Mucosa of rectum (tissue), 2 donors: ENCODE data around the gene LINGO1.

Experiments used
- H3K27ac ChIP-seq, 2 donors: one replicate each; pipeline ENCODE4 v1.7.0; 2013; ENCODE audit warnings: inconsistent platforms in 2 of 2, low read depth in 2 of 2, low read length in 2 of 2
- H3K27me3 ChIP-seq, 2 donors: one replicate each; pipeline ENCODE4 v1.7.0; 2013; ENCODE audit warnings: low read length in 2 of 2; ENCODE audit not compliant: control insufficient read depth in 2 of 2, insufficient read depth in 2 of 2
- H3K36me3 ChIP-seq, 2 donors: one replicate each; pipeline ENCODE4 v1.7.0; 2013; ENCODE audit warnings: low read length in 2 of 2; ENCODE audit not compliant: control insufficient read depth in 2 of 2, insufficient read depth in 2 of 2
- H3K4me1 ChIP-seq, 2 donors: one replicate each; pipeline ENCODE4 v1.7.0; 2013; ENCODE audit warnings: low read length in 2 of 2, mild to moderate bottlenecking in 1 of 2; ENCODE audit not compliant: control insufficient read depth in 2 of 2, insufficient read depth in 2 of 2
- H3K4me3 ChIP-seq, 2 donors: one replicate each; pipeline ENCODE4 v1.7.0; 2013; ENCODE audit warnings: low read length in 2 of 2
- H3K9ac ChIP-seq, 2 donors: one replicate each; pipeline ENCODE4 v1.7.0; 2013; ENCODE audit warnings: low read length in 2 of 2, low read depth in 1 of 2, mild to moderate bottlenecking in 1 of 2
- H3K9me3 ChIP-seq, 2 donors: one replicate each; pipeline ENCODE4 v1.7.0; 2013; ENCODE audit warnings: low read length in 2 of 2; ENCODE audit not compliant: control insufficient read depth in 2 of 2
- donor health status: healthy.
- donor health status: Normal muscosa, but diverticular disease.

LINGO1 gene

DNA sequence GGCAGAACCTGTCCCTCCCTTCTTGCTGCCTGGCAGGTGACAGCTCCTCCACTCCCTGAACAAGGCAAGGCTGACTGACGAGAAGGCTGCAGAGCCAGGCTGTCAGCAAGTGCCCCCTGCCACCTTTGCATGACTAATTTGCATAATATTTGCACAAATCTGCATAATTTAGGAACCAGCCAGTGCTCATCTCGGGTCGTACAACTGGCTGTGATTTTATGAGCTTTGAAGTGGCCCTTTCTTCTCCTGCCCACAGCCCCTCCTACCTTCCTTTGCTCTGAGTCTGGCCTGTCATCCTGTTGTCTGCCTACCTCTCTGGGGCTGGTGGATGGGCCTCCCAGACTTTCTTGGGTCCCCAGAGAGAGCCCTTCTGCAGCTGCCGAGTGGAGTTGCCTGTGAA is 58.9 kb downstream of the LINGO1 start:
- H3K27ac ChIP-seq = no peak overlapping the region
- peaks cover 0 to 9% of the 10 kb centered on the region in 2 donors for H3K4me1 ChIP-seq
- peaks cover 0 to 1% of the 10 kb centered on the region in 2 donors for H3K27me3 ChIP-seq
- H3K4me3 ChIP-seq = no peak overlapping the region
- no peaks in the 10 kb centered on the region for H3K36me3 ChIP-seq
- no peaks in the 10 kb centered on the region for H3K9me3 ChIP-seq
- no peak overlapping the region for H3K9ac ChIP-seq

DNA sequence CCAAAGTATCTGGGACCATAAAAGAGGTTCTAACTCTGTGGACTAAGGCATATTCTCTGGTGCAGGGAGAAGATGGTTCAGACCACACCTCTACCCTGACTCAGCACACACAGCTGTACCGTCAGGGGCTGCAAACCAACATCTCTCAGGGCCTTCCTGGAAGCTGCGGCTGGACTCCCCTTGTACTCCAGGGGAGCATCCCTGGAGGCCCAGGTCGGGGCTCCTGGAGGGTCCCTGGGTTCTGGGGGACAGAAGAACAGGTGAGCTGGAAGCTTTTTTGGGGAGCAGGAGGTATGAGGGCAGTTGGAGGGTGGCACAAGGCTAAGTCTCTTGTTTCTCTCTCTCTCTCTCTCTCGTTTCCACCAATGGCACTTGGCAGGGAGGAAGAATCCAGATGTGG is 60.5 kb downstream of the LINGO1 start:
- no peaks in the 10 kb centered on the region for H3K36me3 ChIP-seq
- H3K9ac ChIP-seq = no peak overlapping the region
- H3K4me3 ChIP-seq = no peak overlapping the region
- no peaks in the 10 kb centered on the region for H3K9me3 ChIP-seq
- peaks cover 0 to 1% of the 10 kb centered on the region in 2 donors for H3K27me3 ChIP-seq
- H3K27ac ChIP-seq = no peak overlapping the region
- H3K4me1 ChIP-seq = peaks cover 0 to 9% of the 10 kb centered on the region in 2 donors

GRCh38 chr15:77571741-77572140 is 61.0 kb downstream of the LINGO1 start:
- H3K27ac ChIP-seq = no peak overlapping the region
- H3K27me3 ChIP-seq = peaks cover 0 to 1% of the 10 kb centered on the region in 2 donors
- H3K4me3 ChIP-seq = no peak overlapping the region
- no peak overlapping the region for H3K9ac ChIP-seq
- peaks cover 0 to 9% of the 10 kb centered on the region in 2 donors for H3K4me1 ChIP-seq
- H3K36me3 ChIP-seq = no peaks in the 10 kb centered on the region
- H3K9me3 ChIP-seq = no peaks in the 10 kb centered on the region

GRCh38 chr15:77571181-77571580 is 61.5 kb downstream of the LINGO1 start:
- no peak overlapping the region for H3K4me3 ChIP-seq
- no peaks in the 10 kb centered on the region for H3K9me3 ChIP-seq
- H3K4me1 ChIP-seq = peaks cover 0 to 9% of the 10 kb centered on the region in 2 donors
- H3K9ac ChIP-seq = no peak overlapping the region
- peaks cover 0 to 1% of the 10 kb centered on the region in 2 donors for H3K27me3 ChIP-seq
- H3K36me3 ChIP-seq = no peaks in the 10 kb centered on the region
- no peak overlapping the region for H3K27ac ChIP-seq

- Histone ChIP-seq H3K9ac (no peak overlapping the region), H3K9me3 (no peaks in the 10 kb centered on the region), H3K4me3 (peak overlapping the region in 1 of 2 donors; percentile 52), H3K27me3 (peaks cover 0 to 1% of the 10 kb centered on the region in 2 donors), H3K4me1 (peaks cover 0 to 5% of the 10 kb centered on the region in 2 donors), H3K27ac (no peak overlapping the region), H3K36me3 (no peaks in the 10 kb centered on the region)
Observed at GRCh38 chr15:77569729-77570125, 63.0 kb downstream of the LINGO1 start.

- peak overlapping the region; percentile 18 to 52 for H3K4me3 ChIP-seq
Observed at GRCh38 chr15:77568973-77569728, 63.6 kb downstream of the LINGO1 start.

GRCh38 chr15:77568014-77568972 is 64.4 kb downstream of the LINGO1 start:
- no peaks in the 10 kb centered on the region for H3K36me3 ChIP-seq
- H3K4me3 ChIP-seq = no peak overlapping the region
- peaks cover 0 to 1% of the 10 kb centered on the region in 2 donors for H3K27me3 ChIP-seq
- H3K4me1 ChIP-seq = peaks cover 0 to 5% of the 10 kb centered on the region in 2 donors
- no peaks in the 10 kb centered on the region for H3K9me3 ChIP-seq
- no peak overlapping the region for H3K27ac ChIP-seq
- no peak overlapping the region for H3K9ac ChIP-seq

More at GRCh38 chr15:77568973-77569728, 63.6 kb downstream of the LINGO1 start:
- H3K9ac ChIP-seq = no peak overlapping the region
- H3K27me3 ChIP-seq = peaks cover 0 to 1% of the 10 kb centered on the region in 2 donors
- peak overlapping the region in 1 of 2 donors; percentile 9 for H3K27ac ChIP-seq
- peaks cover 0 to 5% of the 10 kb centered on the region in 2 donors for H3K4me1 ChIP-seq
- H3K9me3 ChIP-seq = no peaks in the 10 kb centered on the region
- no peaks in the 10 kb centered on the region for H3K36me3 ChIP-seq

DNA sequence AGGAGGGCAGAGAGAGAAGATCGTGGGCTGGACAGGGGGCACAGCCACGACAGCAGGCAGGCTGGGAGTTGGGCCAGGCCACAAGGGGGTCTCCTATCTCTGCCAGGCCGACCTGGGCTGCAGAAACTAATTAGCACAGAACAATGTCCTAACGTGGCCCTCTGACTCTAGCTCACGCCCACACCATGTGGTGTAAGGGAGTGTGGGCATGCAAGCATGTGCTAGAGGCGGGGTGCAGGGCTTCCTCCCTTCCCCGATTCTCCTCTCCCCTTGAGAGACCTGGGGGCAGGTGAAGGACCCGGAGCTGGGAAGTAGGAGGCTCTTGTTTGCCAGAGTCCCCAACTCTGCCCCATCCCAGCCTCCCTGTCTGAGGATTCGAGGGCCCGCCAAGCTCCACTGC is 65.5 kb downstream of the LINGO1 start:
- Histone ChIP-seq H3K27me3 (peaks cover 0 to 1% of the 10 kb centered on the region in 2 donors), H3K9ac (no peak overlapping the region), H3K36me3 (no peaks in the 10 kb centered on the region), H3K4me1 (peaks cover 0 to 5% of the 10 kb centered on the region in 2 donors), H3K9me3 (no peaks in the 10 kb centered on the region), H3K27ac (no peak overlapping the region), H3K4me3 (no peak overlapping the region)

DNA sequence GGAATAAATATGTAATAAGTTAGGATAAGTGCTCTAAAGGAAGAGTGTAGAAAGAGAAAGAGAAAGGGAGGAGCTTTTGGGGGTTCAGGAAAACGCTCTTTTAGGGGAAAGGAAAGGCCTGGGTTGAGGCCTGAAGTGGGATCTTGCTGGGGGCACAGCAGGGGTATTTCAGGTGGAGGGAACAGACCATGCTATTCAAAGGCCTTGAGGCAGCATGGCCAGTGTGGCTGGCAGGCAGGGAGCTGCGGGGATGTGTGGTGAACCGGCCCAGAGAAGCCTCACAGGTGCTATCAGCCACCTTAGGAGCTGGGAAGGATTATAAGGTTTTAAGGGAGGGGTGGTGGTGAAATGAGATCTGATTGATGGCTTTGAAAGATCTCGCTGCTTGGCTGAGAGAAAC is 66.6 kb downstream of the LINGO1 start:
- H3K9me3 ChIP-seq = no peaks in the 10 kb centered on the region
- peaks cover 0 to 5% of the 10 kb centered on the region in 2 donors for H3K4me1 ChIP-seq
- H3K27ac ChIP-seq = no peak overlapping the region
- peaks cover 0 to 1% of the 10 kb centered on the region in 2 donors for H3K27me3 ChIP-seq
- H3K4me3 ChIP-seq = no peak overlapping the region
- no peaks in the 10 kb centered on the region for H3K36me3 ChIP-seq
- H3K9ac ChIP-seq = no peak overlapping the region
